Lung (tissue), 12 donors: ENCODE data around the gene ZNF829. TPM values are rescaled to one million over a fixed set of nuclear protein-coding genes. Genes with fewer than 3 reads are reported as not detected.

Experiments
- ATAC-seq: fragments of 200-7000 bp; cut with Tn5 transposase; one replicate; pipeline ENCODE4 v1.9.1; 2020; ENCODE audit warnings: moderate number of reproducible peaks; ENCODE audit not compliant: insufficient read depth, low FRiP score
- DNase-seq, 3 donors: peaks; one replicate each; pipeline ENCODE4 v3.0.0-alpha.2; 2013 to 2017
- H3K27ac ChIP-seq, 2 donors: one replicate each; pipeline ENCODE4 v1.5.1; 2013; ENCODE audit warnings: mild to moderate bottlenecking in 2 of 2, moderate library complexity in 2 of 2, control low read depth in 1 of 2, inconsistent platforms in 1 of 2, low read depth in 1 of 2, low read length in 1 of 2
- H3K27me3 ChIP-seq, 3 donors: one replicate each; pipeline ENCODE4 v1.5.1; 2013; ENCODE audit warnings: low read length in 2 of 3; ENCODE audit not compliant: control insufficient read depth in 3 of 3, insufficient read depth in 3 of 3
- H3K36me3 ChIP-seq, 4 donors: one replicate each; pipeline ENCODE4 v1.5.1; 2013; ENCODE audit warnings: low read length in 4 of 4, mild to moderate bottlenecking in 1 of 4, moderate library complexity in 1 of 4; ENCODE audit not compliant: control insufficient read depth in 4 of 4, insufficient read depth in 4 of 4
- H3K4me1 ChIP-seq, 5 donors: one replicate each; pipeline ENCODE4 v1.5.1; 2013; ENCODE audit warnings: low read length in 5 of 5, mild to moderate bottlenecking in 2 of 5, moderate library complexity in 1 of 5; ENCODE audit not compliant: control insufficient read depth in 5 of 5, insufficient read depth in 5 of 5
- H3K4me3 ChIP-seq: one replicate; pipeline ENCODE4 v1.5.1; 2013; ENCODE audit warnings: mild to moderate bottlenecking, control low read depth, moderate library complexity
- H3K9ac ChIP-seq, 2 donors: one replicate each; pipeline ENCODE4 v1.5.1; 2013; ENCODE audit warnings: low read length in 2 of 2, control low read depth in 1 of 2; ENCODE audit not compliant: insufficient read depth in 1 of 2
- H3K9me3 ChIP-seq, 4 donors: one replicate each; pipeline ENCODE4 v1.5.1; 2013; ENCODE audit warnings: low read length in 3 of 4, mild to moderate bottlenecking in 1 of 4, moderate library complexity in 1 of 4; ENCODE audit not compliant: control insufficient read depth in 4 of 4, insufficient read depth in 3 of 4
- CTCF ChIP-seq: IDR thresholded peaks from 2 replicates; pipeline ENCODE4 v1.5.1; 2012; ENCODE audit warnings: mild to moderate bottlenecking; ENCODE audit errors: control extremely low read depth, extremely low read depth
- WGBS, 2 donors: extraction: QIAGEN DNeasy Blood & Tissue Kit; methylation state at CpG; one replicate each; pipeline ENCODE4 v1.1.7; 2013; 5-methylcytosine and 5-hydroxymethylcytosine counted together
- polyA plus RNA-seq, 2 donors: library from polyadenylated mRNA; stranded (reverse); fragments of 200-250 nt; gene quantifications; one replicate each; pipeline ENCODE4 v1.2.1, GENCODE V29; 2013
- total RNA-seq, 2 donors: library from RNA; depleted of rRNA in 1 of 2; stranded (reverse); fragments of >200 nt in 1 of 2; gene quantifications; one replicate each; pipeline ENCODE4 v1.2.1, GENCODE V29; 2014 to 2021
- donor health status: control.
- donor health status: control.
- donor health status: Bipolar disorder and iron deficiency.
- donor health status: healthy.
- donor health status: DM: yes; HTN: yes; CAD: no.

Gene ZNF829
- total and polyA plus RNA-seq, 4 donors, result 0.65 to 4.2 (median 1.6) TPM

- Histone ChIP-seq H3K27me3 (no peaks in the 10 kb centered on the region), H3K9ac (peak within 1 kb of the TSS; percentile 88 to 96), H3K36me3 (peaks cover 2 to 30% (median 13%) of the 10 kb centered on the region in 4 donors), H3K27ac (peak within 1 kb of the TSS; percentile 86 to 94), H3K9me3 (peaks cover 0 to 8% (median 4%) of the 10 kb centered on the region in 4 donors), H3K4me1 (peaks cover 0 to 6% (median 0%) of the 10 kb centered on the region in 5 donors), H3K4me3 (peak within 1 kb of the TSS; percentile 58)
- peak; percentile 95 to 99 (median 98) for DNase-seq
- WGBS, 2 donors, result 0 to 1% methylated on average over 43 of the region's 43 CpGs
- ATAC-seq, result peak; percentile 95
- TF ChIP-seq CTCF, result no peak
Measured at GRCh38 chr19:36850559-36851442, 65.3 kb downstream of the ZNF829 start, which contains the start of gene ZNF345. Gene ZNF345, plus strand, starts transcription at chr19:36850876. Its CDS starts 25,955 bp downstream, at chr19:36876831.

DNA sequence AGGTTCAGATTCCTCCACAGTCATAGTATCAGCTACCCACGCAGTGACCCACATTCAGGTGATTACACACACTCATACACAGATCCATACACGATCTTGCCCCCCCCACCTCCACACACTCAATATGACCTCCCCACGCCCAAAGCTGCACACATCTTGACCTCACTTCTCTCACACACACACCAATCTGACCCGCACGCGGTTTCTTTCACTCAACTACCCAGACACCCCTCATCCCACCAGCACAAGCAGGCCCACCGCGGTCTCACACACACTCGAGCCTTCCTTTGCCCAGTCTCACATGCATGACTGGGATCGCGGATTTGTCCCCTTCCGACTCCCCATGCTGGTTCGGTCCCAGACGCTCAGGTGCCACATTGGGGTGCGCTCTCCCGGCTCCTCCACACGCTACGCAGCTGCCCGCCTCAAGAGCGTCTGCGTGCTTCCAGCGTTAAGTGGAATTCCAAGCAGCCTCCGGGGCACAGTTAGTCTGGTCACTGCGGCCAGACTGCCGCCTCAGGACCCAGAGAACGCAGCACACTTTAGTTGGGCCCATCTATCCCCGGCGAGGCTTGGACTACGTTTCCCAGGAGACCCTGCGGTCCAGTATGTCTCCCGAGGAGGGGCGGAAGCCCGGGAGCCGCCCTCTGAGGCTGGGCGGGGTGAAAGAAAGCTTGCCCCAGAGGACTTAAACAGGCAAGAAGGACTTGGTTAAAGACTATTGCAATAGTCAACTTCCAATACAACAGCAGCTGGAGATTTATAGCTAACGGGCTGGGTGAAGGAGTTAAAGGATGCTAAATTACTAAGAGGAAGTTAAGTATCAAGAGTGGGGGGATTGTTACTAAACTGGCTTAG is 66.2 kb downstream of the ZNF829 start:
- Histone ChIP-seq H3K4me3 (peak overlapping the region; percentile 58), H3K4me1 (peaks cover 0 to 6% (median 0%) of the 10 kb centered on the region in 5 donors), H3K27ac (peak overlapping the region; percentile 86 to 94), H3K9ac (peak overlapping the region; percentile 88 to 96), H3K36me3 (peaks cover 1 to 23% (median 9%) of the 10 kb centered on the region in 4 donors), H3K9me3 (peaks cover 0 to 7% (median 2%) of the 10 kb centered on the region in 4 donors), H3K27me3 (no peaks in the 10 kb centered on the region)
- DNase-seq, result peak; percentile 93 to 96 (median 96)
- TF ChIP-seq CTCF, result no peak
- 0% methylated on average over 36 of the region's 36 CpGs for WGBS, 2 donors
- peak; percentile 93 for ATAC-seq

GRCh38 chr19:36847968-36848367 is 68.1 kb downstream of the ZNF829 start:
- peaks cover 2 to 13% (median 3%) of the 10 kb centered on the region in 4 donors for H3K36me3 ChIP-seq
- 71 to 81% methylated on average over 1 of the region's 1 CpG for WGBS, 2 donors
- DNase-seq, result no peak
- no peak overlapping the region for H3K9ac ChIP-seq
- H3K4me1 ChIP-seq, result peaks cover 0 to 6% (median 0%) of the 10 kb centered on the region in 5 donors
- no peaks in the 10 kb centered on the region for H3K27me3 ChIP-seq
- no peak overlapping the region for H3K27ac ChIP-seq
- no peak for ATAC-seq
- TF ChIP-seq CTCF, result no peak
- H3K4me3 ChIP-seq, result no peak overlapping the region
- peaks cover 0 to 10% (median 0%) of the 10 kb centered on the region in 4 donors for H3K9me3 ChIP-seq
